ENCODE data around the gene C3orf22.

Gene C3orf22

GRCh38 chr3:126527455-126528211 is 31.1 kb downstream of the C3orf22 start:
- DNase-seq (ENCODE audit: low spot score) = no peak

- no peak for DNase-seq (ENCODE audit: low spot score)
These were observed 31.7 kb downstream of the C3orf22 start for GRCh38 chr3:126527006-126527405.

- no peak for DNase-seq (ENCODE audit: low spot score)
These were observed 32.1 kb downstream of the C3orf22 start for GRCh38 chr3:126526668-126527005.

- no peak for DNase-seq (ENCODE audit: low spot score)
These were observed 32.7 kb downstream of the C3orf22 start for GRCh38 chr3:126525853-126526667.

GRCh38 chr3:126525091-126525852 is 33.5 kb downstream of the C3orf22 start:
- no peak for DNase-seq (ENCODE audit: low spot score)

GRCh38 chr3:126524429-126524988 is 34.2 kb downstream of the C3orf22 start:
- no peak for DNase-seq (ENCODE audit: low spot score)

- DNase-seq (ENCODE audit: low spot score) = no peak
These were observed 34.8 kb downstream of the C3orf22 start, which contains the start of gene CHST13 for GRCh38 chr3:126523745-126524428. Gene CHST13 (plus strand): TSS chr3:126524155. CDS start chr3:126524333, 178 bp downstream.

- peak; percentile 32 for DNase-seq (ENCODE audit: low spot score)
These were observed 36.4 kb downstream of the C3orf22 start for GRCh38 chr3:126522363-126522788.

- no peak for DNase-seq (ENCODE audit: low spot score)
These were observed 37.4 kb downstream of the C3orf22 start for GRCh38 chr3:126521122-126521891.

GRCh38 chr3:126519506-126520455 is 39.0 kb downstream of the C3orf22 start:
- DNase-seq (ENCODE audit: low spot score) = no peak

- no peak for DNase-seq (ENCODE audit: low spot score)
These were observed 40.0 kb downstream of the C3orf22 start for GRCh38 chr3:126518779-126519177.

- no peak for DNase-seq (ENCODE audit: low spot score)
These were observed 40.5 kb downstream of the C3orf22 start for GRCh38 chr3:126517986-126518778.

- DNase-seq (ENCODE audit: low spot score) = no peak
These were observed 41.3 kb downstream of the C3orf22 start, which contains the start of gene UROC1 for GRCh38 chr3:126517291-126517951. Gene UROC1 (minus strand): TSS chr3:126517773. CDS start chr3:126517719, 54 bp downstream.

GRCh38 chr3:126516936-126517290 is 41.8 kb downstream of the C3orf22 start:
- DNase-seq (ENCODE audit: low spot score) = no peak

- DNase-seq (ENCODE audit: low spot score) = no peak
These were observed 42.4 kb downstream of the C3orf22 start for GRCh38 chr3:126516152-126516935.

- DNase-seq (ENCODE audit: low spot score) = no peak
These were observed 43.5 kb downstream of the C3orf22 start for GRCh38 chr3:126515066-126515706.

- no peak for DNase-seq (ENCODE audit: low spot score)
These were observed 44.6 kb downstream of the C3orf22 start for GRCh38 chr3:126514161-126514560.
